WI38 (cell line): ENCODE results near the gene CCNDBP1.

Experiments used
- H3K4me3 ChIP-seq: 2 replicates; pipeline ENCODE4 v1.5.1; 2011; ENCODE audit warnings: low read depth, mild to moderate bottlenecking, control low read depth, low read length
- TF ChIP-seq, protein P1 (sequence below): IDR thresholded peaks from 2 replicates; pipeline ENCODE4 v1.5.1; 2012; ENCODE audit warnings: low read depth, mild to moderate bottlenecking, control low read depth, low read length

CCNDBP1 gene

GRCh38 chr15:43243020-43243645, 57.9 kb downstream of the CCNDBP1 start:
- TF ChIP-seq, protein P1, sequence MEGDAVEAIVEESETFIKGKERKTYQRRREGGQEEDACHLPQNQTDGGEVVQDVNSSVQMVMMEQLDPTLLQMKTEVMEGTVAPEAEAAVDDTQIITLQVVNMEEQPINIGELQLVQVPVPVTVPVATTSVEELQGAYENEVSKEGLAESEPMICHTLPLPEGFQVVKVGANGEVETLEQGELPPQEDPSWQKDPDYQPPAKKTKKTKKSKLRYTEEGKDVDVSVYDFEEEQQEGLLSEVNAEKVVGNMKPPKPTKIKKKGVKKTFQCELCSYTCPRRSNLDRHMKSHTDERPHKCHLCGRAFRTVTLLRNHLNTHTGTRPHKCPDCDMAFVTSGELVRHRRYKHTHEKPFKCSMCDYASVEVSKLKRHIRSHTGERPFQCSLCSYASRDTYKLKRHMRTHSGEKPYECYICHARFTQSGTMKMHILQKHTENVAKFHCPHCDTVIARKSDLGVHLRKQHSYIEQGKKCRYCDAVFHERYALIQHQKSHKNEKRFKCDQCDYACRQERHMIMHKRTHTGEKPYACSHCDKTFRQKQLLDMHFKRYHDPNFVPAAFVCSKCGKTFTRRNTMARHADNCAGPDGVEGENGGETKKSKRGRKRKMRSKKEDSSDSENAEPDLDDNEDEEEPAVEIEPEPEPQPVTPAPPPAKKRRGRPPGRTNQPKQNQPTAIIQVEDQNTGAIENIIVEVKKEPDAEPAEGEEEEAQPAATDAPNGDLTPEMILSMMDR, result no peak

GRCh38 chr15:43244092-43244491, 58.9 kb downstream of the CCNDBP1 start:
- TF ChIP-seq, protein P1, result no peak

More at GRCh38 chr15:43243020-43243645, 57.9 kb downstream of the CCNDBP1 start:
- no peak overlapping the region for H3K4me3 ChIP-seq

DNA sequence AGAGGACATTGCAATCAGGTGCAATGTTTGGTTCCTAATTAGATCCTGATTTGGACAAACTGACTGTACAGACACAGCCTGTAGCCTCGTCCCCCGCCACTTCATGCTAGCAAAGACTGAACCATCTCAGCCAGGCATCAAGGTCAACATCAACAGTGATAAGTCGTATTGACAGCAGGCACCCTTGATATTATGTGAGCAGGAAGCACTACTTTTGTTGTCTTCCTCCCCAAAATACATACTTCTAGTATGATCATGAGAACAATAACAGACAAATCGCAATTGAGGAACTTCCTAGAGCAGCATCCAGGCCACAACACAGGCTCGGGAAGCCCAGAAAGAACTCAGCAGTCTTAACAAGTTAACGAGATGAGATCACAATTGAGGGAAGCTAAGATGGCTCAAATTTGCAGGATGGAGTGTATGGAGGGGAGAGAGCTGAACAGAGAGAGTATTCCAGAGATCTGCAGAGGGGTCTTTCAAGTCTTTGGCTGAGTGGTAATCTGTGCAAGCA, 61.1 kb downstream of the CCNDBP1 start:
- TF ChIP-seq, protein P1, result no peak
- no peak overlapping the region for H3K4me3 ChIP-seq

More at GRCh38 chr15:43244092-43244491, 58.9 kb downstream of the CCNDBP1 start:
- no peak overlapping the region for H3K4me3 ChIP-seq
